Kidney (tissue), 14 donors: Measurements from ENCODE around the gene BRIP1. TPM values are rescaled to one million over a fixed set of nuclear protein-coding genes. Genes with fewer than 3 reads are reported as not detected.

Source experiments
- DNase-seq, 5 donors: peaks; one replicate each; pipeline ENCODE4 v3.0.0-alpha.2; 2013 to 2020
- FAIRE-seq: peaks from 2 replicates; lab custom pipeline; 2012; peaks lifted over from hg19 to GRCh38; lab: Jason Lieb, UNC
- H3K27ac ChIP-seq, 2 donors: one replicate each; pipeline ENCODE4 v1.7.0; 2013; ENCODE audit warnings: low read depth in 2 of 2, low read length in 2 of 2, inconsistent platforms in 1 of 2
- H3K27me3 ChIP-seq: one replicate; pipeline ENCODE4 v1.7.1; 2013; ENCODE audit warnings: low read length, inconsistent platforms; ENCODE audit not compliant: control insufficient read depth, insufficient read depth
- H3K36me3 ChIP-seq, 3 donors: one replicate each; pipeline versions ENCODE4 v1.7.0 to v1.7.1; 2013; ENCODE audit warnings: low read length in 3 of 3, control low read depth in 1 of 3, inconsistent platforms in 1 of 3; ENCODE audit not compliant: insufficient read depth in 3 of 3, control insufficient read depth in 2 of 3
- H3K4me1 ChIP-seq, 3 donors: one replicate each; pipeline versions ENCODE4 v1.7.0 to v1.7.1; 2013; ENCODE audit warnings: low read length in 3 of 3, inconsistent platforms in 1 of 3, low read depth in 1 of 3; ENCODE audit not compliant: control insufficient read depth in 2 of 3, insufficient read depth in 2 of 3
- H3K4me3 ChIP-seq, 3 donors: one replicate each; pipeline versions ENCODE4 v1.7.0 to v1.8.1; 2013; ENCODE audit warnings: low read length in 3 of 3, control low read depth in 1 of 3, inconsistent platforms in 1 of 3
- H3K9ac ChIP-seq, 3 donors: one replicate each; pipeline versions ENCODE4 v1.7.0 to v1.7.1; 2013; ENCODE audit warnings: low read length in 3 of 3, control low read depth in 1 of 3, inconsistent platforms in 1 of 3
- H3K9me3 ChIP-seq, 3 donors: one replicate each; pipeline versions ENCODE4 v1.7.0 to v1.7.1; 2013; ENCODE audit warnings: low read length in 3 of 3, control low read depth in 1 of 3, inconsistent platforms in 1 of 3; ENCODE audit not compliant: control insufficient read depth in 2 of 3, insufficient read depth in 1 of 3
- intact Hi-C: fragments of 100-400 bp; cut with DNase I; formaldehyde crosslinking; loops from one replicate; pipeline ENCODE4 v1.11.1; 2022
- polyA plus RNA-seq: library from polyadenylated mRNA; stranded (reverse); fragments of 350-450 nt; fragmentation: Illumina TruSeq; extraction: RNeasy Lipid Tissue Mini Kit (QIAGEN cat#74804); gene quantifications from one replicate; pipeline ENCODE4 v1.2.3, GENCODE V29; 2014; ENCODE audit warnings: low read depth, low replicate concordance; ENCODE audit not compliant: insufficient read depth
- total RNA-seq: library from RNA; stranded (reverse); fragmentation: NEBNext Ultra II Directional; extraction: Animal tissue kit (Norgen Biotek cat#: 25700); gene quantifications from one replicate; pipeline ENCODE4 v1.2.1, GENCODE V29; 2021
- TF ChIP-seq, protein P1 (sequence below): IDR thresholded peaks from 3 replicates; pipeline ENCODE4 v1.5.1; 2012; ENCODE audit warnings: mild to moderate bottlenecking, moderate library complexity, borderline replicate concordance; ENCODE audit not compliant: insufficient read depth; ENCODE audit errors: extremely low read depth
- donor health status: control.
- donor health status: control.
- donor health status: control.
- donor health status: control.
- donor health status: control.
- donor health status: DM: yes; HTN: yes; CAD: no.
- donor health status: Normal renal cell carcinoma (clear cell type).

The BRIP1 gene
- total and polyA plus RNA-seq, 2 donors from 2014 or later, result 0.54 TPM; not detected in 1

DNA sequence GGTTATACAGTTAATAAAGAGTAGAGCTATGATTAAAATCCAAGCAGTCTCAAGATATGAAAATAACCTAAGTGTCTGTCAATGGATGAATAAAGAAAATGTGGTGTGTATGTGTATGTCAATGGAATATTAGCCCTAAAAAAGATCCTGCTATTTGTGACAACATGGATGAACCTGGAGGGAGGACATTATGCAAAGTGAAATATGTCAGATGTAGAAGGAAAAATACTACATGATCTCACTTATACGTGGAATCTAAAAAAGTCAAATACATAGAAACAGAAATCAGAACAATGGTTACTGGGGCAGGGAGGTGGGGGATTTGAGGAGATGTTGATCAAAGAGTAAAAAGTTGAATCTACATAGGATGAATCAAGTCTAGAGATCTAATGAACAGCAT, 20.4 kb downstream of the BRIP1 start:
- DNase-seq (no peak), FAIRE-seq (no peak)
- H3K9me3 ChIP-seq, result no peaks in the 10 kb centered on the region
- TF ChIP-seq, protein P1, sequence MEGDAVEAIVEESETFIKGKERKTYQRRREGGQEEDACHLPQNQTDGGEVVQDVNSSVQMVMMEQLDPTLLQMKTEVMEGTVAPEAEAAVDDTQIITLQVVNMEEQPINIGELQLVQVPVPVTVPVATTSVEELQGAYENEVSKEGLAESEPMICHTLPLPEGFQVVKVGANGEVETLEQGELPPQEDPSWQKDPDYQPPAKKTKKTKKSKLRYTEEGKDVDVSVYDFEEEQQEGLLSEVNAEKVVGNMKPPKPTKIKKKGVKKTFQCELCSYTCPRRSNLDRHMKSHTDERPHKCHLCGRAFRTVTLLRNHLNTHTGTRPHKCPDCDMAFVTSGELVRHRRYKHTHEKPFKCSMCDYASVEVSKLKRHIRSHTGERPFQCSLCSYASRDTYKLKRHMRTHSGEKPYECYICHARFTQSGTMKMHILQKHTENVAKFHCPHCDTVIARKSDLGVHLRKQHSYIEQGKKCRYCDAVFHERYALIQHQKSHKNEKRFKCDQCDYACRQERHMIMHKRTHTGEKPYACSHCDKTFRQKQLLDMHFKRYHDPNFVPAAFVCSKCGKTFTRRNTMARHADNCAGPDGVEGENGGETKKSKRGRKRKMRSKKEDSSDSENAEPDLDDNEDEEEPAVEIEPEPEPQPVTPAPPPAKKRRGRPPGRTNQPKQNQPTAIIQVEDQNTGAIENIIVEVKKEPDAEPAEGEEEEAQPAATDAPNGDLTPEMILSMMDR, result no peak
- H3K4me3 ChIP-seq, result no peak overlapping the region
- H3K36me3 ChIP-seq, result no peaks in the 10 kb centered on the region
- H3K4me1 ChIP-seq, result no peaks in the 10 kb centered on the region
- H3K27me3 ChIP-seq, result no peaks in the 10 kb centered on the region
- no peak overlapping the region for H3K27ac ChIP-seq
- no peak overlapping the region for H3K9ac ChIP-seq
- intact Hi-C loops, result loop anchor here (10.0 kb wide), 1 partner anchor 428 kb away; no protein-coding TSS in a partner anchor

- H3K36me3 ChIP-seq, result no peaks in the 10 kb centered on the region
- TF ChIP-seq, protein P1, result no peak
- no peaks in the 10 kb centered on the region for H3K9me3 ChIP-seq
- no peak overlapping the region for H3K4me3 ChIP-seq
- H3K9ac ChIP-seq, result no peak overlapping the region
- no peak for DNase-seq
- H3K27ac ChIP-seq, result no peak overlapping the region
- intact Hi-C loops, result no loop called here
- H3K27me3 ChIP-seq, result no peaks in the 10 kb centered on the region
- FAIRE-seq, result no peak
- no peaks in the 10 kb centered on the region for H3K4me1 ChIP-seq
These were observed 24.0 kb downstream of the BRIP1 start for GRCh38 chr17:61839300-61839786.

GRCh38 chr17:61837175-61838051, 25.9 kb downstream of the BRIP1 start:
- Histone ChIP-seq H3K9ac (no peak overlapping the region), H3K27me3 (no peaks in the 10 kb centered on the region), H3K27ac (no peak overlapping the region), H3K9me3 (no peaks in the 10 kb centered on the region), H3K4me3 (no peak overlapping the region), H3K36me3 (no peaks in the 10 kb centered on the region), H3K4me1 (no peaks in the 10 kb centered on the region)
- intact Hi-C loops, result no loop called here
- FAIRE-seq (peak; percentile 60), DNase-seq (peak in 4 of 5 donors; percentile 39 to 84 (median 58))
- TF ChIP-seq, protein P1, result peak; percentile 58
